GM23338 (cell line): Measurements from ENCODE around the gene CORO2A. TPM values are rescaled to one million over a fixed set of nuclear protein-coding genes. Genes with fewer than 3 reads are reported as not detected.
"Not testable (repeated sequence)": the region's sequence is repeated elsewhere in the genome, so short reads cannot be mapped to it uniquely, and the experiment has no call there.

Experiments used
- ATAC-seq: fragments of 200-7000 bp; cut with Tn5 transposase; 3 replicates; pipeline ENCODE4 v1.9.1; 2020
- DNase-seq: peaks from one replicate; pipeline ENCODE4 v3.0.0-alpha.2; 2015; ENCODE audit warnings: low spot score
- H2AFZ ChIP-seq: fragments of 200-600 bp; sonication (generic); 2 replicates; pipeline ENCODE4 v1.8.0; 2016; ENCODE audit warnings: antibody characterized with exemption, mild to moderate bottlenecking, moderate library complexity
- H3F3A ChIP-seq: fragments of 200-600 bp; sonication (generic); replicated peaks from 2 replicates; pipeline ENCODE4 v1.8.0; 2017; ENCODE audit warnings: antibody characterized with exemption, mixed run types, low read depth
- H3K27ac ChIP-seq: fragments of 200-600 bp; sonication (generic); 2 replicates; pipeline ENCODE4 v1.6.1; 2016; ENCODE audit warnings: low read depth
- H3K27me3 ChIP-seq: fragments of 200-600 bp; sonication (generic); 2 replicates; pipeline ENCODE4 v1.8.0; 2016; ENCODE audit warnings: mild to moderate bottlenecking, mixed run types, moderate library complexity; ENCODE audit not compliant: insufficient read depth
- H3K36me3 ChIP-seq: fragments of 200-600 bp; sonication (generic); 2 replicates; pipeline ENCODE4 v1.8.0; 2016; ENCODE audit warnings: mild to moderate bottlenecking; ENCODE audit not compliant: insufficient read depth
- H3K4me1 ChIP-seq: fragments of 200-600 bp; sonication (generic); 2 replicates; pipeline ENCODE4 v1.8.0; 2016; ENCODE audit warnings: mild to moderate bottlenecking, moderate library complexity; ENCODE audit not compliant: insufficient read depth
- H3K4me2 ChIP-seq: fragments of 200-600 bp; sonication (generic); 2 replicates; pipeline ENCODE4 v1.7.1; 2017; ENCODE audit warnings: mixed run types
- H3K4me3 ChIP-seq: fragments of 200-600 bp; sonication (generic); 2 replicates; pipeline ENCODE4 v1.6.1; 2016; ENCODE audit warnings: mixed run types
- H3K79me2 ChIP-seq: fragments of 200-600 bp; sonication (generic); replicated peaks from 2 replicates; pipeline ENCODE4 v1.8.0; 2017; ENCODE audit warnings: mild to moderate bottlenecking; ENCODE audit not compliant: insufficient read depth
- H3K9me2 ChIP-seq: fragments of 200-600 bp; sonication (generic); 2 replicates; pipeline ENCODE4 v1.8.0; 2017; ENCODE audit not compliant: insufficient read depth
- H4K20me1 ChIP-seq: fragments of 200-600 bp; sonication (generic); replicated peaks from 2 replicates; pipeline ENCODE4 v1.8.0; 2017; ENCODE audit warnings: mild to moderate bottlenecking; ENCODE audit not compliant: insufficient read depth
- H3K27ac Mint-ChIP-seq: 2 replicates; pipeline ENCODE4 v1.8.0; 2020; ENCODE audit warnings: inconsistent platforms, mild to moderate bottlenecking, moderate library complexity, mixed read lengths
- H3K27me3 Mint-ChIP-seq: 3 replicates; pipeline ENCODE4 v1.8.0; 2022; ENCODE audit warnings: low read depth, mild to moderate bottlenecking, moderate library complexity, mixed read lengths, inconsistent platforms; ENCODE audit not compliant: insufficient read depth, poor library complexity
- H3K36me3 Mint-ChIP-seq: 3 replicates; pipeline ENCODE4 v1.8.0; 2021; ENCODE audit warnings: low read depth, mild to moderate bottlenecking, inconsistent platforms, moderate library complexity, mixed read lengths
- H3K4me1 Mint-ChIP-seq: 3 replicates; pipeline ENCODE4 v1.8.0; 2020; ENCODE audit warnings: mild to moderate bottlenecking, inconsistent platforms, mixed read lengths
- H3K4me3 Mint-ChIP-seq: 3 replicates; pipeline ENCODE4 v1.8.0; 2021; ENCODE audit warnings: moderate library complexity, mild to moderate bottlenecking, inconsistent platforms, mixed read lengths
- H3K9me3 Mint-ChIP-seq: 3 replicates; pipeline ENCODE4 v1.8.0; 2020; ENCODE audit warnings: moderate library complexity, mild to moderate bottlenecking, inconsistent platforms, mixed read lengths
- CTCF ChIP-seq, 2 experiments: fragments of 200-600 bp in 1 of 2; sonication (generic) in 1 of 2; conservative IDR thresholded peaks; 2 replicates each; pipeline versions ENCODE4 v1.5.1 to v1.6.1; 2016 to 2017; ENCODE audit warnings: antibody characterized with exemption in 2 of 2, low read depth in 2 of 2, mild to moderate bottlenecking in 2 of 2, moderate library complexity in 1 of 2
- ETS1 ChIP-seq: IDR thresholded peaks from 2 replicates; pipeline ENCODE4 v1.6.1; 2016; ENCODE audit warnings: antibody characterized with exemption
- EZH2phosphoT487 ChIP-seq: fragments of 200-600 bp; sonication (generic); IDR thresholded peaks from one replicate; pipeline ENCODE4 v1.8.1; 2018; ENCODE audit warnings: antibody characterized with exemption; ENCODE audit not compliant: unreplicated experiment
- JUNB ChIP-seq: IDR thresholded peaks from one replicate; pipeline ENCODE4 v1.6.1; 2016; ENCODE audit warnings: antibody characterized with exemption; ENCODE audit not compliant: unreplicated experiment
- NANOG ChIP-seq: IDR thresholded peaks from 2 replicates; pipeline ENCODE4 v1.6.1; 2016; ENCODE audit warnings: antibody characterized with exemption, borderline replicate concordance
- REST ChIP-seq: IDR thresholded peaks from one replicate; pipeline ENCODE4 v1.6.1; 2018; ENCODE audit warnings: antibody characterized with exemption; ENCODE audit not compliant: unreplicated experiment
- STAT1 ChIP-seq: IDR thresholded peaks from one replicate; pipeline ENCODE4 v1.6.1; 2016; ENCODE audit warnings: antibody characterized with exemption; ENCODE audit not compliant: unreplicated experiment
- ZNF114 ChIP-seq: fragments of 250-450 bp; sonication (Bioruptor Pico); IDR thresholded peaks from 2 replicates; pipeline ENCODE4 v1.5.0; 2020; ENCODE audit warnings: mild to moderate bottlenecking, moderate library complexity
- ZNF331 ChIP-seq: fragments of 250-450 bp; sonication (Bioruptor Pico); IDR thresholded peaks from 2 replicates; pipeline ENCODE4 v1.5.0; 2020; ENCODE audit warnings: low read depth, mild to moderate bottlenecking, moderate library complexity
- polyA plus RNA-seq: library from polyadenylated mRNA; unstranded; fragments of >200 nt; fragmentation: Nextera tagmentation; extraction: Ambion mirVana; gene quantifications from 2 replicates; pipeline ENCODE4 v1.2.1, GENCODE V29; 2016
- total RNA-seq: library from RNA; depleted of rRNA; stranded (reverse); fragments of >200 nt; shearing (Covaris generic); gene quantifications from 2 replicates; pipeline ENCODE4 v1.2.3, GENCODE V29; 2014
- TF ChIP-seq, protein P1 (sequence below): fragments of 250-450 bp; sonication (Bioruptor Pico); IDR thresholded peaks from 2 replicates; pipeline ENCODE4 v1.5.0; 2020; ENCODE audit warnings: mild to moderate bottlenecking, moderate library complexity

The CORO2A gene
- total and polyA plus RNA-seq, 2 experiments from 2014 or later: 12.9 to 27.6 TPM

DNA sequence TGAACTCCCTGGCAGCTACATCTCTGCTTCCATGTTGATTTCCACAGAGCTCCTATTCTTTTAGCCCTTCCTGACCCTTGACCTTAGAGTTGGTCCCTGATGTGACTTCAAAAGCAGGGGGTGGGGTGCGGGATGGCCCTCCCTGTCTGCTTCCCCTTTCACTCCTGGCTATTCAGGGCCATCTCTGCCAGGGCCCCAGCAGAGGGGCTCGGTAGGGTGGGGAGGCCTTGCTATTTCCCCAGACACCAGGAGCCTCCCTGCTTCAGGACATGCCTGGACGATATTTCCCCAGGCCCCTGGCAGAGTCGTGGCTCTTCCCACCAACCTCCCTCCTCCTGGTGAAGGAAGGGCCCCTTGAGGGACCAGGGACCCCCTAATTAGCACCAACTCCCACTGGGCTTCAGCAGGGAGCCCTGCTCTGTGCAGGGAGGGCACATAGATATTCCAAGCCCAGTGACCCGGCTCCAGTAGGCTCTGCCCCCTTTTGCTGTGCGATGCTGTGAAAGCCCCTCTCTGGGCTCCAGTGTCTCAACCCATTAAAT is 17.3 kb downstream of the CORO2A start:
- no peak overlapping the region; the same call in 1 of the 2 replicates for H3K27ac Mint-ChIP-seq
- TF ChIP-seq EZH2phosphoT487 (no peak), REST (no peak), STAT1 (no peak), CTCF (conservative IDR thresholded peaks at IDR 0.05; ENCODE audit: low read depth in 2 of 2) (no peak), NANOG (no peak), ETS1 (no peak), ZNF331 (CRISPR knock-in tag) (no peak), ZNF114 (CRISPR knock-in tag) (no peak), JUNB (no peak)
- TF ChIP-seq, protein P1, sequence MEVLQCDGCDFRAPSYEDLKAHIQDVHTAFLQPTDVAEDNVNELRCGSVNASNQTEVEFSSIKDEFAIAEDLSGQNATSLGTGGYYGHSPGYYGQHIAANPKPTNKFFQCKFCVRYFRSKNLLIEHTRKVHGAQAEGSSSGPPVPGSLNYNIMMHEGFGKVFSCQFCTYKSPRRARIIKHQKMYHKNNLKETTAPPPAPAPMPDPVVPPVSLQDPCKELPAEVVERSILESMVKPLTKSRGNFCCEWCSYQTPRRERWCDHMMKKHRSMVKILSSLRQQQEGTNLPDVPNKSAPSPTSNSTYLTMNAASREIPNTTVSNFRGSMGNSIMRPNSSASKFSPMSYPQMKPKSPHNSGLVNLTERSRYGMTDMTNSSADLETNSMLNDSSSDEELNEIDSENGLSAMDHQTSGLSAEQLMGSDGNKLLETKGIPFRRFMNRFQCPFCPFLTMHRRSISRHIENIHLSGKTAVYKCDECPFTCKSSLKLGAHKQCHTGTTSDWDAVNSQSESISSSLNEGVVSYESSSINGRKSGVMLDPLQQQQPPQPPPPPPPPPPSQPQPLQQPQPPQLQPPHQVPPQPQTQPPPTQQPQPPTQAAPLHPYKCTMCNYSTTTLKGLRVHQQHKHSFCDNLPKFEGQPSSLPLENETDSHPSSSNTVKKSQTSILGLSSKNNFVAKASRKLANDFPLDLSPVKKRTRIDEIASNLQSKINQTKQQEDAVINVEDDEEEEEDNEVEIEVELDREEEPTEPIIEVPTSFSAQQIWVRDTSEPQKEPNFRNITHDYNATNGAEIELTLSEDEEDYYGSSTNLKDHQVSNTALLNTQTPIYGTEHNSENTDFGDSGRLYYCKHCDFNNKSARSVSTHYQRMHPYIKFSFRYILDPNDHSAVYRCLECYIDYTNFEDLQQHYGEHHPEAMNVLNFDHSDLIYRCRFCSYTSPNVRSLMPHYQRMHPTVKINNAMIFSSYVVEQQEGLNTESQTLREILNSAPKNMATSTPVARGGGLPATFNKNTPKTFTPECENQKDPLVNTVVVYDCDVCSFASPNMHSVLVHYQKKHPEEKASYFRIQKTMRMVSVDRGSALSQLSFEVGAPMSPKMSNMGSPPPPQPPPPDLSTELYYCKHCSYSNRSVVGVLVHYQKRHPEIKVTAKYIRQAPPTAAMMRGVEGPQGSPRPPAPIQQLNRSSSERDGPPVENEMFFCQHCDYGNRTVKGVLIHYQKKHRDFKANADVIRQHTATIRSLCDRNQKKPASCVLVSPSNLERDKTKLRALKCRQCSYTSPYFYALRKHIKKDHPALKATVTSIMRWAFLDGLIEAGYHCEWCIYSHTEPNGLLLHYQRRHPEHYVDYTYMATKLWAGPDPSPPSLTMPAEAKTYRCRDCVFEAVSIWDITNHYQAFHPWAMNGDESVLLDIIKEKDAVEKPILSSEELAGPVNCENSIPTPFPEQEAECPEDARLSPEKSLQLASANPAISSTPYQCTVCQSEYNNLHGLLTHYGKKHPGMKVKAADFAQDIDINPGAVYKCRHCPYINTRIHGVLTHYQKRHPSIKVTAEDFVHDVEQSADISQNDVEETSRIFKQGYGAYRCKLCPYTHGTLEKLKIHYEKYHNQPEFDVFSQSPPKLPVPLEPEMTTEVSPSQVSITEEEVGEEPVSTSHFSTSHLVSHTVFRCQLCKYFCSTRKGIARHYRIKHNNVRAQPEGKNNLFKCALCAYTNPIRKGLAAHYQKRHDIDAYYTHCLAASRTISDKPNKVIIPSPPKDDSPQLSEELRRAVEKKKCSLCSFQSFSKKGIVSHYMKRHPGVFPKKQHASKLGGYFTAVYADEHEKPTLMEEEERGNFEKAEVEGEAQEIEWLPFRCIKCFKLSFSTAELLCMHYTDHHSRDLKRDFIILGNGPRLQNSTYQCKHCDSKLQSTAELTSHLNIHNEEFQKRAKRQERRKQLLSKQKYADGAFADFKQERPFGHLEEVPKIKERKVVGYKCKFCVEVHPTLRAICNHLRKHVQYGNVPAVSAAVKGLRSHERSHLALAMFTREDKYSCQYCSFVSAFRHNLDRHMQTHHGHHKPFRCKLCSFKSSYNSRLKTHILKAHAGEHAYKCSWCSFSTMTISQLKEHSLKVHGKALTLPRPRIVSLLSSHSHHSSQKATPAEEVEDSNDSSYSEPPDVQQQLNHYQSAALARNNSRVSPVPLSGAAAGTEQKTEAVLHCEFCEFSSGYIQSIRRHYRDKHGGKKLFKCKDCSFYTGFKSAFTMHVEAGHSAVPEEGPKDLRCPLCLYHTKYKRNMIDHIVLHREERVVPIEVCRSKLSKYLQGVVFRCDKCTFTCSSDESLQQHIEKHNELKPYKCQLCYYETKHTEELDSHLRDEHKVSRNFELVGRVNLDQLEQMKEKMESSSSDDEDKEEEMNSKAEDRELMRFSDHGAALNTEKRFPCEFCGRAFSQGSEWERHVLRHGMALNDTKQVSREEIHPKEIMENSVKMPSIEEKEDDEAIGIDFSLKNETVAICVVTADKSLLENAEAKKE: no peak
- no peaks in the 10 kb centered on the region for H3K27me3 ChIP-seq
- H3K4me2 ChIP-seq: no peak overlapping the region
- no peaks in the 10 kb centered on the region for H3K36me3 ChIP-seq
- no peak overlapping the region for H2AFZ ChIP-seq
- ATAC-seq: peak; percentile 12
- peaks cover 8% of the 10 kb centered on the region for H3K27me3 Mint-ChIP-seq
- peaks cover 29% of the 10 kb centered on the region for H3K4me1 ChIP-seq
- no peaks in the 10 kb centered on the region for H3K9me2 ChIP-seq
- H3F3A ChIP-seq: peaks cover 6% of the 10 kb centered on the region; the same call in 1 of the 2 replicates
- H3K9me3 Mint-ChIP-seq: no peaks in the 10 kb centered on the region
- no peak overlapping the region for H3K4me3 Mint-ChIP-seq
- H3K79me2 ChIP-seq: peaks cover 30% of the 10 kb centered on the region
- H3K36me3 Mint-ChIP-seq: no peaks in the 10 kb centered on the region
- peaks cover 60% of the 10 kb centered on the region for H3K4me1 Mint-ChIP-seq
- peaks cover 4% of the 10 kb centered on the region; the same call in 1 of the 2 replicates for H4K20me1 ChIP-seq
- no peak overlapping the region for H3K27ac ChIP-seq
- no peak overlapping the region for H3K4me3 ChIP-seq
- no peak for DNase-seq

GRCh38 chr9:98174502-98174918 is 17.9 kb downstream of the CORO2A start:
- H3F3A ChIP-seq, H3K36me3 ChIP-seq, H3K4me3 Mint-ChIP-seq, H3K27ac Mint-ChIP-seq, ATAC-seq, H3K9me3 Mint-ChIP-seq, H3K27me3 ChIP-seq, DNase-seq, H3K9me2 ChIP-seq, H3K4me3 ChIP-seq, H3K36me3 Mint-ChIP-seq, H2AFZ ChIP-seq, H3K27me3 Mint-ChIP-seq, H3K27ac ChIP-seq, H4K20me1 ChIP-seq, H3K4me2 ChIP-seq: not testable (repeated sequence)
- peaks cover 26% of the 10 kb centered on the region for H3K79me2 ChIP-seq
- peaks cover 64% of the 10 kb centered on the region for H3K4me1 Mint-ChIP-seq
- H3K4me1 ChIP-seq: peaks cover 32% of the 10 kb centered on the region
